Measurements from ENCODE around the gene TMPRSS15. TPM values are rescaled to one million over a fixed set of nuclear protein-coding genes. Genes with fewer than 3 reads are reported as not detected.

TMPRSS15 gene
- total RNA-seq, 1 experiment from 2014 or later: not detected

GRCh38 chr21:18269856-18270255 lies 133.7 kb downstream of the TMPRSS15 start:
- Histone ChIP-seq H3K36me3 (ENCODE audit: insufficient read depth, low read length, poor library complexity, severe bottlenecking) (no peaks in the 10 kb centered on the region), H3K4me1 (ENCODE audit: insufficient read depth, low read length, poor library complexity, severe bottlenecking) (no peaks in the 10 kb centered on the region), H3K27me3 (replicated peaks; ENCODE audit: insufficient read depth, low read depth, low read length, poor library complexity) (no peaks in the 10 kb centered on the region), H3K27ac (ENCODE audit: low read depth, low read length, poor library complexity, severe bottlenecking) (no peak overlapping the region), H3K9me3 (ENCODE audit: low read depth, low read length, poor library complexity, severe bottlenecking) (no peaks in the 10 kb centered on the region), H3K4me3 (ENCODE audit: low read depth, low read length, poor library complexity, severe bottlenecking) (no peak overlapping the region)
- no TSS peak for BruUV-seq (replicated peaks)
- intact Hi-C loops (cut with micrococcal nuclease; ENCODE audit: unreplicated experiment): loop anchor here (10.0 kb wide), 1 partner anchor 225 kb away; no protein-coding TSS in a partner anchor
- ChIA-PET CTCF (no interaction called here), POLR2A (ENCODE audit: low non-redundant PET) (no interaction called here)
- no peak for DNase-seq (ENCODE audit: low spot score)
- TF ChIP-seq EZH2 (IDR thresholded peaks at IDR 0.05; ENCODE audit: borderline replicate concordance, low read depth, low read length, poor library complexity, severe bottlenecking) (no peak), CTCF (conservative IDR thresholded peaks at IDR 0.05; ENCODE audit: low read depth, low read length) (no peak)

DNA sequence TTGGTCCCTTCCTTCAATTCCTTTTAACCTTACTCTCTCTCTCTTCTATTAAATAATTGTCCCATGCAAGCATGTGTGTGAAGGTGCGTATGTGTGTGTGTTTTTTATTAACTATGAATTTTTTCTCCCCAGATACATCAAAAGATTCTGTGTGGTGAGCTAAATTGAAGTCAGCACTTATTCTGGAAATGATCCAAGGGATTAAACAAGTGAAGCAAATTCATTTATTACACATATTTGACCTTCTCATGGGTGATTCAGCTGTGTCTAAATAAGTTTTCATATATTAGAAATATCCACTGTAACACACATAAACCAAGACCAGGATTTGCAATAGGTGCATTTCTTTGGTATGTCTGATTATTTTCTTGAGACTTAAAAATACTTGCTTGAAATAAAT lies 134.7 kb downstream of the TMPRSS15 start:
- ChIA-PET POLR2A (ENCODE audit: low non-redundant PET) (no interaction called here), CTCF (no interaction called here)
- no TSS peak for BruUV-seq (replicated peaks)
- intact Hi-C loops (cut with micrococcal nuclease; ENCODE audit: unreplicated experiment): loop anchor here (10.0 kb wide), 1 partner anchor 224 kb away; no protein-coding TSS in a partner anchor
- no peaks in the 10 kb centered on the region for H3K36me3 ChIP-seq (ENCODE audit: insufficient read depth, low read length, poor library complexity, severe bottlenecking)
- H3K27ac ChIP-seq (ENCODE audit: low read depth, low read length, poor library complexity, severe bottlenecking): no peak overlapping the region
- H3K27me3 ChIP-seq (replicated peaks; ENCODE audit: insufficient read depth, low read depth, low read length, poor library complexity): no peaks in the 10 kb centered on the region
- no peaks in the 10 kb centered on the region for H3K4me1 ChIP-seq (ENCODE audit: insufficient read depth, low read length, poor library complexity, severe bottlenecking)
- no peak for DNase-seq (ENCODE audit: low spot score)
- TF ChIP-seq EZH2 (IDR thresholded peaks at IDR 0.05; ENCODE audit: borderline replicate concordance, low read depth, low read length, poor library complexity, severe bottlenecking): no peak
- no peak for TF ChIP-seq CTCF (conservative IDR thresholded peaks at IDR 0.05; ENCODE audit: low read depth, low read length)
- H3K4me3 ChIP-seq (ENCODE audit: low read depth, low read length, poor library complexity, severe bottlenecking): no peak overlapping the region
- no peaks in the 10 kb centered on the region for H3K9me3 ChIP-seq (ENCODE audit: low read depth, low read length, poor library complexity, severe bottlenecking)

DNA sequence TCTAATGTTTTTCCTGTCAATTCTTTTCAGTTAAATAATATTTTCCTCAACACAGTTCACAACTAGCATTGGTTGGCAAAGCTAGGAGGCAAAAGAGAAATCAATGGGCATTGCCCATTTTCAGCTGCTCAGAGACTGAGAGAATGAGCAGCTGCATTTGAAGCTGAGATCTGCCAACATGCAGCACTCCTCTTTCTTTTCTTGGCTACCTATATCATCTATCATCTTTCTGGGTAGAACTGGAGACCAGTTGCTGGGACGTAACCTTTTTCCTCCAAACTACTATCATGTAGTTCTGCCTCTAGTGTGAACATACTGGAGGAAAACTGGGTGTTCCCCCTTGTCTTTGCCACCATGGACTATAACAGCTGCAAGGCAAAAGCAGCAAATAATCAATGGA lies 136.1 kb downstream of the TMPRSS15 start:
- BruUV-seq (replicated peaks): no TSS peak
- H3K36me3 ChIP-seq (ENCODE audit: insufficient read depth, low read length, poor library complexity, severe bottlenecking): no peaks in the 10 kb centered on the region

More for the DNA sequence above, 136.1 kb downstream of the TMPRSS15 start:
- intact Hi-C loops (cut with micrococcal nuclease; ENCODE audit: unreplicated experiment): loop anchor here (10.0 kb wide), 1 partner anchor 223 kb away; no protein-coding TSS in a partner anchor
- CTCF ChIA-PET: no interaction called here
- Histone ChIP-seq H3K4me1 (ENCODE audit: insufficient read depth, low read length, poor library complexity, severe bottlenecking) (no peaks in the 10 kb centered on the region), H3K27ac (ENCODE audit: low read depth, low read length, poor library complexity, severe bottlenecking) (no peak overlapping the region), H3K9me3 (ENCODE audit: low read depth, low read length, poor library complexity, severe bottlenecking) (no peaks in the 10 kb centered on the region), H3K4me3 (ENCODE audit: low read depth, low read length, poor library complexity, severe bottlenecking) (no peak overlapping the region), H3K27me3 (replicated peaks; ENCODE audit: insufficient read depth, low read depth, low read length, poor library complexity) (no peaks in the 10 kb centered on the region)
- DNase-seq (ENCODE audit: low spot score): no peak
- TF ChIP-seq CTCF (conservative IDR thresholded peaks at IDR 0.05; ENCODE audit: low read depth, low read length): no peak
- TF ChIP-seq EZH2 (IDR thresholded peaks at IDR 0.05; ENCODE audit: borderline replicate concordance, low read depth, low read length, poor library complexity, severe bottlenecking): no peak
- POLR2A ChIA-PET (ENCODE audit: low non-redundant PET): no interaction called here

Data from A673 (cell line).